NAMALWA (cell line): ENCODE data around the gene UNC13B.

Source experiments
- DNase-seq: peaks from one replicate; pipeline ENCODE4 v3.0.0-alpha.2; 2015; ENCODE audit warnings: low spot score

Gene UNC13B

DNA sequence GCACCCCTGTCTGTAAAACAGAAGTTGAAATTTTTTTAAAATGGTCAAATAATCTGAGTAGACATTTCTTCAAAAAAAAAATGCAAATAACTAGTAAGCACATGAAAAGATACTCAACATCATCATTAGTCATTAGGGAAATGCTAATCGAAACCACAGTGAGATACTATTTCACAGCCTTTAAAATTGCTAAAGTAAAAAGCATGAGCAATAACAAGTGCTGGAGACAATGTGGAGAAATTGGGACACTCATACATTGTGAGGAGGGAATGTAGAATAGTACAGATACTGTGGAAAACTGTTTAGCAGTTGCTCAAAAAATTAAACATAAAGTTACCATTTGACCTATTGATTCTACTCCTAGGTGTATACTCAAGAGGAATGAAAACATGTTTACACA, 269.7 kb downstream of the UNC13B start:
- no peak for DNase-seq

DNA sequence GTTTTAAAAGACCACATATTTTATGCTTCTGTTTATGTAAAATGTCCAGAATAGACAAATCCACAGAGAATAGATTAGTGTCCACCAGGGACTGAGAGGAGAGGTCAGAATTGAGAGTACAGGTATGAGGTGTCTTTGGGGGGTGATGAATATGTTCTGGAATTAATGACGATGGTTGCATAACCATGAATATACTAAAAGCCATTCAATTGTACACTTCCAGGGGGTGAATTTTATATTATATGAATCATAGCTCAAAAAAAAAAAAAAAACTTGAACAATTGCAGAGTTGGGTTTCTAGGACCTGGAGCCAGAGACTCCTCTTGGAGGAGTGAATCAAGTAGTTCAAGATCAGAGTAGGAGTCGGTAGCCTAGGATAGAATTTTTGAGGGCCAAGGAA, 270.3 kb downstream of the UNC13B start:
- DNase-seq = no peak

DNA sequence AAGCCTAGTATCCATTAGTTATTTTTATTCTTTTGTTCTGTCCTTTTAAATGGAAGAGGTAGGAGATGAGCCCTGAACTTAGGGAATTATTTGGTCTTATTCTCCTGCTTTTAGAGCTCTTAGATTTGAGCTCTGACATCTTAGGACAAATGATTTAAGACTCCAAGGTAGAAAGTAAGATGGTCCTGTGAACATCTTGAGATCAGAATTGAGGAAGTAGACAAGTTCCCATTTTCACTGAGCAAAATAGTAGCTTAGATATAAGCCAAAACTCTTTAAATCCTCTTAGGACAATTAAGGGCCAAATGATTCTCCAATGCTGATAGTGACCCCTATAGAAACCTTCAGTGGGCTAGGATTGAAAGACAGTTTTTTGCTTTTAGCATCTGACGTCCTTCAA, 275.1 kb downstream of the UNC13B start:
- no peak for DNase-seq

DNA sequence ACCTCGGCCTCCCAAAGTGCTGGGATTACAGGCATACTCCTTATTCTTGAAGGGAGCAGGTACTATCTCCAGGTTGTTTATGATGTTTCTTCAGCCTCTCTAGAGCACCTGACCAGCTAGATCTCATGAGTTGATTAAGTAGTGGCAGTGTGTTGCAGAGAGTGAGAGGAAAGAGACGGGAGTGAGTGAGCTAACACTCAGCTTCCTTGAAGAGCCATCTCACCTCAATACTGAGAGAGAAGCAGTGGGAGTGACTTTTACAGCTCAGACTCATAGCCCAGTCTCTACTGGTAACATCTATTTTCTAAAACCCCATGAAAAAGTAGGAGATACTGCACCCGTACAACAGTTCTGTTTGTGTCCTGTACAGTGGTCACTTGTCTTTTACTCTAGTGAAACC, 284.2 kb downstream of the UNC13B start:
- no peak for DNase-seq

DNA sequence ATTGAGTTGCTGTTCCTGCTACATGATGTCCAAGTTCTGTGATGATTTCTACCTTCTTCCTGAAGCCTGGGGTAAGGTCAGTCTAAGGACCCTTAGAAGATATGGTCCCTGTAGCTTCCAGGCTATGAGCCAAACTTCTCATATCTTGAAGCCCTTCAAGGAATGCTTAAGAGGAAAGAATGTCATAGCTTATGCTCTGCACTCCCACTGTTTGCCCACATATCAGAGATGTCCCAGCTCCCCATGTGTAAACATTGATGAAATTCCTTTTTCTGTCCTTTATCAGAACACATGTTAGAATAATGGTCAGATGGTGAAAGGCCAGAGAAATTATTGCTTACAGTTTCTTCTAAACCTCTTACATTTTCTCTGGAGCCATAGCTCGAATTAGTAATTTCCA, 286.7 kb downstream of the UNC13B start:
- no peak for DNase-seq

DNA sequence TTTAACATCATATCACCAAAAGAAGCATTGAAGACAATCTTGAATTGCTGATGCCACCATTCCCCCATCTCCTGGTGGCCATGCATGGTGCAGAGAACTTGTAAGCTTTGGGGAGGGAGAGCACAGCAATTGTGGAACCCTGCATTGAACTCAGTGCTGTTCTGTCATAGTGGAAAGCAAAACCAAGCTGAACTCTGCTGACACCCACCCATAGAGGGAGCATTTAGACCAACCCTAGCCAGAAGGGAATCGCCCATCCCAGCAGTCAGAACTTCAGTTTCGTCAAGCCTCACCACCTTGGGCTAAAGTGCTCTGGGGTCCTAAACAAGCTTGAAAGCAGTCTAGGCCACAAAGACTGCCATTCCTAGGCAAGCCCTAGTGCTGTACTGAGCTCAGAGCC, 290.7 kb downstream of the UNC13B start:
- DNase-seq = peak; percentile 4

DNA sequence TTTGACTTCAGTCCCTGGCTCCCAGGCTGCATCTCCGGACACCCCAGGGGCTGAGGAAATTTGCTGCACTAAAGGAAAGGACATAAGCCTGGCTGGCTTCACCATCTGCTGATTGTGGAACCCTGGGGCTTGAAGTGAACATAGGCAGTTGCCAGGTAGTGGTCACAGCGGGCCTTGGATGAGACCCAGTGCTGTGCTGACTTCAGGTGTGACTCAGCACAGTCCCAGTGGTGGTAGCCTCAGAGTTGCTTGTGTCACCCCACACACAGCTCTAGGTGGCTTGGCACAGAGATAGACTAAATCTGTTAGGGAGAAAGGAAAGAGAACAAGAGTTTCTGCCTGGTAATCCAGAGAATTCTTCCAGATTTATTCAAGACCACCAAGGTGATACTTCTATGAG, 292.0 kb downstream of the UNC13B start:
- DNase-seq = no peak
